GM12878 (cell line): ENCODE measurements around the gene GDE1. TPM values are rescaled to one million over a fixed set of nuclear protein-coding genes. Genes with fewer than 3 reads are reported as not detected.

Source experiments
- ATF7 ChIP-seq: fragments of 450-650 bp; IDR thresholded peaks from 2 replicates; pipeline ENCODE4 v1.6.1; 2016; ENCODE audit warnings: low read depth, mild to moderate bottlenecking
- CBX3 ChIP-seq: fragments of 200-600 bp; sonication (generic); IDR thresholded peaks from 2 replicates; pipeline ENCODE4 v1.6.1; 2016; ENCODE audit warnings: low read depth, borderline replicate concordance
- CHD1 ChIP-seq: IDR thresholded peaks from 2 replicates; pipeline ENCODE4 v1.6.1; 2012; ENCODE audit warnings: low read depth, low read length, improper control_type of control experiment
- CREB1 ChIP-seq: IDR thresholded peaks from 2 replicates; pipeline ENCODE4 v1.6.1; 2012; ENCODE audit warnings: low read depth, mild to moderate bottlenecking, inconsistent platforms
- DPF2 ChIP-seq: fragments of 450-650 bp; IDR thresholded peaks from 2 replicates; pipeline ENCODE4 v1.6.1; 2017; ENCODE audit warnings: mild to moderate bottlenecking
- ESRRA ChIP-seq: IDR thresholded peaks from 2 replicates; pipeline ENCODE4 v1.6.1; 2012; ENCODE audit warnings: mild to moderate bottlenecking, low read length, improper control_type of control experiment
- EZH2 ChIP-seq: IDR thresholded peaks from 2 replicates; pipeline ENCODE4 v1.6.1; 2012; ENCODE audit warnings: low read depth, mild to moderate bottlenecking, control low read depth, inconsistent platforms, low read length, borderline replicate concordance; ENCODE audit not compliant: control insufficient read depth
- IKZF1 ChIP-seq: fragments of 450-650 bp; conservative IDR thresholded peaks from 2 replicates; pipeline ENCODE4 v1.6.1; 2017; ENCODE audit warnings: antibody characterized with exemption, mild to moderate bottlenecking
- JUND ChIP-seq: IDR thresholded peaks from 2 replicates; pipeline ENCODE4 v1.6.1; 2012; ENCODE audit warnings: low read depth, mild to moderate bottlenecking, low read length, improper control_type of control experiment, moderate library complexity
- MTA2 ChIP-seq: fragments of 450-650 bp; IDR thresholded peaks from 2 replicates; pipeline ENCODE4 v1.6.1; 2016; ENCODE audit warnings: low read depth, mild to moderate bottlenecking, moderate library complexity
- MYC ChIP-seq: IDR thresholded peaks from 2 replicates; pipeline ENCODE4 v1.6.1; 2011; ENCODE audit warnings: mild to moderate bottlenecking, low read length, moderate library complexity, inconsistent platforms; ENCODE audit not compliant: insufficient read depth, insufficient replicate concordance, insufficient read length, severe bottlenecking
- NFYA ChIP-seq: IDR thresholded peaks from 2 replicates; pipeline ENCODE4 v1.6.1; 2011; ENCODE audit warnings: low read depth, mild to moderate bottlenecking, low read length, improper control_type of control experiment, borderline replicate concordance
- NRF1 ChIP-seq: conservative IDR thresholded peaks from 2 replicates; pipeline ENCODE4 v1.6.1; 2011; ENCODE audit warnings: mild to moderate bottlenecking, low read depth, low read length, improper control_type of control experiment
- PAX8 ChIP-seq: fragments of 450-650 bp; IDR thresholded peaks from 2 replicates; pipeline ENCODE4 v1.6.1; 2017; ENCODE audit warnings: mild to moderate bottlenecking, moderate library complexity
- POLR2AphosphoS2 ChIP-seq: IDR thresholded peaks from 2 replicates; pipeline ENCODE4 v1.6.1; 2011; ENCODE audit warnings: low read depth, mild to moderate bottlenecking, low read length, improper control_type of control experiment, moderate library complexity
- RAD51 ChIP-seq: fragments of 450-650 bp; IDR thresholded peaks from 2 replicates; pipeline ENCODE4 v1.6.1; 2016; ENCODE audit warnings: moderate library complexity, mild to moderate bottlenecking, inconsistent platforms
- RBBP5 ChIP-seq: fragments of 200-600 bp; sonication (generic); conservative IDR thresholded peaks from 2 replicates; pipeline ENCODE4 v1.6.1; 2016
- TAF1 ChIP-seq: IDR thresholded peaks from 2 replicates; pipeline ENCODE4 v1.6.1; 2011; ENCODE audit warnings: mild to moderate bottlenecking, low read depth, low read length, borderline replicate concordance
- ZNF207 ChIP-seq: fragments of 450-650 bp; IDR thresholded peaks from 2 replicates; pipeline ENCODE4 v1.6.1; 2014; ENCODE audit warnings: antibody characterized with exemption, mild to moderate bottlenecking, borderline replicate concordance
- polyA plus RNA-seq, 11 experiments: library from polyadenylated mRNA; depleted of rRNA in 4 of 11; unstranded in 6 of 11; stranded (reverse) in 5 of 11; fragments of >200 nt; fragmentation: Nextera tagmentation in 4 of 11; fragmentation: Illumina TruSeq in 1 of 11; extraction: Ambion mirVana in 4 of 11; extraction: Trizol in 1 of 11; gene quantifications; 1 replicate in 1 of 11; 2 replicates in 10 of 11; pipeline versions ENCODE4 v1.2.1 to v1.2.3, GENCODE V29; 2011 to 2016; ENCODE audit warnings: inconsistent platforms in 2 of 11, missing spikeins in 2 of 11, low read depth in 1 of 11
- total RNA-seq, 4 experiments: library from RNA; depleted of rRNA in 3 of 4; stranded (reverse); fragments of >200 nt in 3 of 4; fragmentation: Illumina TruSeq in 1 of 4; extraction: Trizol in 1 of 4; gene quantifications; 2 replicates each; pipeline versions ENCODE4 v1.2.1 to v1.2.3, GENCODE V29; 2013 to 2021
- TF ChIP-seq, protein P1 (sequence below): IDR thresholded peaks from 2 replicates; pipeline ENCODE4 v1.6.1; 2012; ENCODE audit warnings: low read depth, low read length, improper control_type of control experiment
- TF ChIP-seq, protein P2 (sequence below): IDR thresholded peaks from 2 replicates; pipeline ENCODE4 v1.6.1; 2011; ENCODE audit warnings: low read depth, low read length, improper control_type of control experiment, borderline replicate concordance
- TF ChIP-seq, protein P3 (sequence below): fragments of 450-650 bp; IDR thresholded peaks from 2 replicates; pipeline ENCODE4 v1.6.1; 2016; ENCODE audit warnings: mild to moderate bottlenecking
- TF ChIP-seq, protein P4 (sequence below): fragments of 150-350 bp; IDR thresholded peaks from 2 replicates; pipeline ENCODE4 v1.6.1; 2014; ENCODE audit warnings: mild to moderate bottlenecking, low read depth, low read length
- TF ChIP-seq, protein P5 (sequence below): fragments of 450-650 bp; IDR thresholded peaks from 2 replicates; pipeline ENCODE4 v1.6.1; 2017; ENCODE audit warnings: antibody characterized with exemption, mild to moderate bottlenecking, moderate library complexity

The GDE1 gene
- total and polyA plus RNA-seq, 10 of the 15 experiments (the other 5 are each of a cell fraction or from before 2014, with no cell fraction given) = 14.8 to 31.8 (median 21.0) TPM

DNA sequence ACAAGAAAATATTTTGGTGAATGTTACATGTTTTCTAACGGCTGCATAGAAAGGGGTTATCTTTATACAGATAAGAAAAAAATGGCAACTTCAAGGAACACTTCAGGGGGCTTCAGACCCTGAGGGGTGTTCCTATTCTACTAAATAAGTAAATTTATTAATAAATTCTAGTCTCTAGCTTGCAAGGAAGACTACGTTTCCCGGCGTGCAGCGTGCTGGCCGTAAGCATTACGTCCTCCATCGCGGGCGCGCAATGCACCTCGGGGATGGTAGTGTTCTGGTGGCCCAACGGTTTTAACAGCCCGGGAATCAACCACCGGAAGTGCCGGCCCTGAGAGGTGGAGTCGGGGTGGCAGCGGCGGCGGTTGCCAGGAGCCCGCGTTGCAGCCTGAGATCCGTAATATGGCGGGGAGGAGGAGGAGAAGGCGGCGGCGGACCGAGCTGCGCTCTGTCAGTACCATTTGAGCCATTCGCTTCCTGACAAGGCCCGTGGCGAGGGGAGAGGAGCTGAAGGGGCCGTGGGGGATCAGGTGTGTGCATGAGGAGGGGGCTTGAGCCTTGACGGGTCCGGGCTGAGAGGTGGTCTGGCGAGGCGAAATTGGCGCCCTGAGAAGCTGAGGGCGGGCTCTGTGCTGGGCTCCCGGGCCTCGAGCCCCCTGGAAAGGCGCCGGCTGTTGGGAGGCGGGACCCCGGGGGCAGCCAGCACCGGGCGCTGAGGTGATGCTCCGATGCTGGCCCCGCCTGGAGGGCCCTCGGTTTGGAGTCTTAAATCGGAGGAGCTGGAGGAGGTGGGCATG lies 1.9 kb upstream of the GDE1 start, which contains the start of gene CCP110 (continued):
- TF ChIP-seq, protein P1, sequence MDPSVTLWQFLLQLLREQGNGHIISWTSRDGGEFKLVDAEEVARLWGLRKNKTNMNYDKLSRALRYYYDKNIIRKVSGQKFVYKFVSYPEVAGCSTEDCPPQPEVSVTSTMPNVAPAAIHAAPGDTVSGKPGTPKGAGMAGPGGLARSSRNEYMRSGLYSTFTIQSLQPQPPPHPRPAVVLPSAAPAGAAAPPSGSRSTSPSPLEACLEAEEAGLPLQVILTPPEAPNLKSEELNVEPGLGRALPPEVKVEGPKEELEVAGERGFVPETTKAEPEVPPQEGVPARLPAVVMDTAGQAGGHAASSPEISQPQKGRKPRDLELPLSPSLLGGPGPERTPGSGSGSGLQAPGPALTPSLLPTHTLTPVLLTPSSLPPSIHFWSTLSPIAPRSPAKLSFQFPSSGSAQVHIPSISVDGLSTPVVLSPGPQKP = peak; percentile 93
- TF ChIP-seq PAX8 (no peak), ATF7 (peak; percentile 82), NRF1 (no peak), POLR2AphosphoS2 (no peak), RBBP5 (no peak), JUND (peak; percentile 32; the same call in 1 of the 2 replicates), TAF1 (peak; percentile 66; the same call in 1 of the 2 replicates), MTA2 (no peak), IKZF1 (peak; percentile 99), ZNF207 (no peak), MYC (no peak), ESRRA (no peak), RAD51 (no peak), EZH2 (no peak), NFYA (no peak), DPF2 (no peak), CBX3 (no peak), CHD1 (no peak), CREB1 (peak; percentile 99)
- TF ChIP-seq, protein P2, sequence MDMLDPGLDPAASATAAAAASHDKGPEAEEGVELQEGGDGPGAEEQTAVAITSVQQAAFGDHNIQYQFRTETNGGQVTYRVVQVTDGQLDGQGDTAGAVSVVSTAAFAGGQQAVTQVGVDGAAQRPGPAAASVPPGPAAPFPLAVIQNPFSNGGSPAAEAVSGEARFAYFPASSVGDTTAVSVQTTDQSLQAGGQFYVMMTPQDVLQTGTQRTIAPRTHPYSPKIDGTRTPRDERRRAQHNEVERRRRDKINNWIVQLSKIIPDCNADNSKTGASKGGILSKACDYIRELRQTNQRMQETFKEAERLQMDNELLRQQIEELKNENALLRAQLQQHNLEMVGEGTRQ = no peak
- TF ChIP-seq, protein P3, sequence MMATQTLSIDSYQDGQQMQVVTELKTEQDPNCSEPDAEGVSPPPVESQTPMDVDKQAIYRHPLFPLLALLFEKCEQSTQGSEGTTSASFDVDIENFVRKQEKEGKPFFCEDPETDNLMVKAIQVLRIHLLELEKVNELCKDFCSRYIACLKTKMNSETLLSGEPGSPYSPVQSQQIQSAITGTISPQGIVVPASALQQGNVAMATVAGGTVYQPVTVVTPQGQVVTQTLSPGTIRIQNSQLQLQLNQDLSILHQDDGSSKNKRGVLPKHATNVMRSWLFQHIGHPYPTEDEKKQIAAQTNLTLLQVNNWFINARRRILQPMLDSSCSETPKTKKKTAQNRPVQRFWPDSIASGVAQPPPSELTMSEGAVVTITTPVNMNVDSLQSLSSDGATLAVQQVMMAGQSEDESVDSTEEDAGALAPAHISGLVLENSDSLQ = no peak; the same call in 1 of the 2 replicates
- TF ChIP-seq, protein P4, sequence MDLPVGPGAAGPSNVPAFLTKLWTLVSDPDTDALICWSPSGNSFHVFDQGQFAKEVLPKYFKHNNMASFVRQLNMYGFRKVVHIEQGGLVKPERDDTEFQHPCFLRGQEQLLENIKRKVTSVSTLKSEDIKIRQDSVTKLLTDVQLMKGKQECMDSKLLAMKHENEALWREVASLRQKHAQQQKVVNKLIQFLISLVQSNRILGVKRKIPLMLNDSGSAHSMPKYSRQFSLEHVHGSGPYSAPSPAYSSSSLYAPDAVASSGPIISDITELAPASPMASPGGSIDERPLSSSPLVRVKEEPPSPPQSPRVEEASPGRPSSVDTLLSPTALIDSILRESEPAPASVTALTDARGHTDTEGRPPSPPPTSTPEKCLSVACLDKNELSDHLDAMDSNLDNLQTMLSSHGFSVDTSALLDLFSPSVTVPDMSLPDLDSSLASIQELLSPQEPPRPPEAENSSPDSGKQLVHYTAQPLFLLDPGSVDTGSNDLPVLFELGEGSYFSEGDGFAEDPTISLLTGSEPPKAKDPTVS = no peak
- TF ChIP-seq, protein P5, sequence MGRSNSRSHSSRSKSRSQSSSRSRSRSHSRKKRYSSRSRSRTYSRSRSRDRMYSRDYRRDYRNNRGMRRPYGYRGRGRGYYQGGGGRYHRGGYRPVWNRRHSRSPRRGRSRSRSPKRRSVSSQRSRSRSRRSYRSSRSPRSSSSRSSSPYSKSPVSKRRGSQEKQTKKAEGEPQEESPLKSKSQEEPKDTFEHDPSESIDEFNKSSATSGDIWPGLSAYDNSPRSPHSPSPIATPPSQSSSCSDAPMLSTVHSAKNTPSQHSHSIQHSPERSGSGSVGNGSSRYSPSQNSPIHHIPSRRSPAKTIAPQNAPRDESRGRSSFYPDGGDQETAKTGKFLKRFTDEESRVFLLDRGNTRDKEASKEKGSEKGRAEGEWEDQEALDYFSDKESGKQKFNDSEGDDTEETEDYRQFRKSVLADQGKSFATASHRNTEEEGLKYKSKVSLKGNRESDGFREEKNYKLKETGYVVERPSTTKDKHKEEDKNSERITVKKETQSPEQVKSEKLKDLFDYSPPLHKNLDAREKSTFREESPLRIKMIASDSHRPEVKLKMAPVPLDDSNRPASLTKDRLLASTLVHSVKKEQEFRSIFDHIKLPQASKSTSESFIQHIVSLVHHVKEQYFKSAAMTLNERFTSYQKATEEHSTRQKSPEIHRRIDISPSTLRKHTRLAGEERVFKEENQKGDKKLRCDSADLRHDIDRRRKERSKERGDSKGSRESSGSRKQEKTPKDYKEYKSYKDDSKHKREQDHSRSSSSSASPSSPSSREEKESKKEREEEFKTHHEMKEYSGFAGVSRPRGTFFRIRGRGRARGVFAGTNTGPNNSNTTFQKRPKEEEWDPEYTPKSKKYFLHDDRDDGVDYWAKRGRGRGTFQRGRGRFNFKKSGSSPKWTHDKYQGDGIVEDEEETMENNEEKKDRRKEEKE = no peak
